Stomach (tissue), 9 donors: ENCODE measurements around the gene RIMBP2. TPM values are rescaled to one million over a fixed set of nuclear protein-coding genes. Genes with fewer than 3 reads are reported as not detected.

Source experiments
- DNase-seq, 2 donors: peaks; one replicate each; pipeline versions ENCODE4 v3.0.0 to v3.0.0-alpha.2; 2013 to 2019
- H3K27ac ChIP-seq, 5 donors: fragments of 200-600 bp in 4 of 5; sonication (generic) in 4 of 5; one replicate each; pipeline ENCODE4 v1.5.1; 2013 to 2019; ENCODE audit warnings: mild to moderate bottlenecking in 1 of 5, moderate library complexity in 1 of 5
- H3K27me3 ChIP-seq, 3 donors: fragments of 200-600 bp; sonication (generic); one replicate each; pipeline ENCODE4 v1.5.1; 2017 to 2019; ENCODE audit warnings: mixed run types in 1 of 3
- H3K36me3 ChIP-seq, 4 donors: fragments of 200-600 bp; sonication (generic); 1 replicate in 3 of 4; 2 replicates in 1 of 4; pipeline ENCODE4 v1.5.1; 2016 to 2019
- H3K4me1 ChIP-seq, 4 donors: fragments of 200-600 bp; sonication (generic); one replicate each; pipeline ENCODE4 v1.5.1; 2016 to 2019
- H3K4me3 ChIP-seq, 4 donors: fragments of 200-600 bp; sonication (generic) in 3 of 4; one replicate each; pipeline ENCODE4 v1.5.1; 2016 to 2019; ENCODE audit warnings: mild to moderate bottlenecking in 1 of 4
- H3K9me3 ChIP-seq, 4 donors: fragments of 200-600 bp; sonication (generic); one replicate each; pipeline ENCODE4 v1.5.1; 2016 to 2019
- EP300 ChIP-seq: sonication (generic); formaldehyde crosslinking; IDR thresholded peaks from one replicate; pipeline ENCODE4 v1.6.1; 2017; ENCODE audit warnings: antibody characterized with exemption
- POLR2A ChIP-seq, 4 donors: fragments of 450-650 bp; IDR thresholded peaks; one replicate each; pipeline ENCODE4 v1.6.1; 2016; ENCODE audit warnings: antibody characterized with exemption in 4 of 4, control low read depth in 2 of 4, mild to moderate bottlenecking in 1 of 4, moderate library complexity in 1 of 4
- POLR2AphosphoS5 ChIP-seq, 3 donors: sonication (generic); formaldehyde crosslinking; IDR thresholded peaks; one replicate each; pipeline ENCODE4 v1.6.1; 2016; ENCODE audit warnings: antibody characterized with exemption in 3 of 3
- WGBS, 5 donors: extraction: QIAGEN DNeasy Blood & Tissue Kit in 3 of 5; methylation state at CpG; one replicate each; pipeline versions ENCODE4 v1.1.5 to v1.1.7; 2013 to 2018; 5-methylcytosine and 5-hydroxymethylcytosine counted together
- intact Hi-C: fragments of 100-400 bp; cut with DNase I; formaldehyde crosslinking; loops from one replicate; pipeline ENCODE4 v1.15.1; 2023; ENCODE audit warnings: low total_unique reads
- polyA plus RNA-seq, 3 donors: library from polyadenylated mRNA; stranded (reverse); fragments of 200-250 nt; gene quantifications; one replicate each; pipeline ENCODE4 v1.2.3, GENCODE V29; 2013
- total RNA-seq, 5 donors: library from RNA; depleted of rRNA; stranded (reverse); fragments of >200 nt; gene quantifications; one replicate each; pipeline versions ENCODE4 v1.1.0 to v1.2.3, GENCODE V29; 2014 to 2016
- TF ChIP-seq, protein P1 (sequence below), 7 experiments: fragments of 450-650 bp in 4 of 7; fragments of 200-600 bp in 3 of 7; sonication (generic) in 3 of 7; IDR thresholded peaks; one replicate each; pipeline ENCODE4 v1.5.1; 2016 to 2019; ENCODE audit warnings: antibody characterized with exemption in 7 of 7, control low read depth in 2 of 7, mild to moderate bottlenecking in 1 of 7
- donor health status: healthy with polysubstance abuse.
- donor health status: Bipolar disorder and iron deficiency.
- donor health status: healthy.

Gene RIMBP2
- total and polyA plus RNA-seq, 8 donors = 0.75 to 44.6 (median 5.6) TPM

DNA sequence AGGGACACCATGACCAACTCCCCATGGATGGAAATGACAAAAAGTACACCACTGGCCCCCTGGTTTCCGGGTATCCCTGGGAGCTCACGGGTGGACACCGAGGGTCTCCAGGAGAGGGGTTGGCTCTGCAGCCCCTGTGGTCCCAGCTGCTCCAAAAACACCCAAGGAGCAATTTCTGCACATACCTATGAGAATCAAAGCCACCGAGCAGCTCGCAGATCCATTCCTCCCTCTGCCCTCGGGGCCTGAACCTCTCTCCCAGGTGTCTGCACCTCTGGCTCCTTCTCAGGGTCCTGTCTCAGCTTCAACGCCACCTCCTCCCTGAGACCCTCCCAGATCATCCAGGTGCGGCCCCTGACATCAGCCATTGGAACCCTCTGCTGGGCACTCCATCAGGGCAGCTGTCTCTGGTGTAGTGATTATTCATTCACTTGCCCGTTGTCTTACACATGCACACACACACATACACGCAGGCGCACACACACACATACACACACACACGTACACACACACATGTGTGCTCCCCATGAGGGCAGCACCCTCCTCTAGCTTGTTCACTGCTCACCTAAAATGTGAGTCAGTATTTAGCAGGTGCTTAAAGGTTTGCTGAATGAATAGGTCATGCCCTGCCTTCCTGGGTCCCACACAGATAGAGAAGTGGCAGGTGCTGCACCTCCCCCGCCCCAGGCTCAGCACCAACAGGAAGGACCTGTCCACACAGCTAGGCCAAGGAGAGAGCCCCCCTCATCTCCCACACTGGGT is 5.9 kb downstream of the RIMBP2 start:
- Histone ChIP-seq H3K4me3 (no peak overlapping the region), H3K27me3 (peaks cover 0 to 86% (median 19%) of the 10 kb centered on the region in 3 donors), H3K4me1 (peaks cover 5 to 19% (median 17%) of the 10 kb centered on the region in 4 donors), H3K9me3 (no peaks in the 10 kb centered on the region), H3K36me3 (no peaks in the 10 kb centered on the region), H3K27ac (no peak overlapping the region)
- no peak for TF ChIP-seq POLR2A (IDR thresholded peaks at IDR 0.05)
- TF ChIP-seq, protein P1, sequence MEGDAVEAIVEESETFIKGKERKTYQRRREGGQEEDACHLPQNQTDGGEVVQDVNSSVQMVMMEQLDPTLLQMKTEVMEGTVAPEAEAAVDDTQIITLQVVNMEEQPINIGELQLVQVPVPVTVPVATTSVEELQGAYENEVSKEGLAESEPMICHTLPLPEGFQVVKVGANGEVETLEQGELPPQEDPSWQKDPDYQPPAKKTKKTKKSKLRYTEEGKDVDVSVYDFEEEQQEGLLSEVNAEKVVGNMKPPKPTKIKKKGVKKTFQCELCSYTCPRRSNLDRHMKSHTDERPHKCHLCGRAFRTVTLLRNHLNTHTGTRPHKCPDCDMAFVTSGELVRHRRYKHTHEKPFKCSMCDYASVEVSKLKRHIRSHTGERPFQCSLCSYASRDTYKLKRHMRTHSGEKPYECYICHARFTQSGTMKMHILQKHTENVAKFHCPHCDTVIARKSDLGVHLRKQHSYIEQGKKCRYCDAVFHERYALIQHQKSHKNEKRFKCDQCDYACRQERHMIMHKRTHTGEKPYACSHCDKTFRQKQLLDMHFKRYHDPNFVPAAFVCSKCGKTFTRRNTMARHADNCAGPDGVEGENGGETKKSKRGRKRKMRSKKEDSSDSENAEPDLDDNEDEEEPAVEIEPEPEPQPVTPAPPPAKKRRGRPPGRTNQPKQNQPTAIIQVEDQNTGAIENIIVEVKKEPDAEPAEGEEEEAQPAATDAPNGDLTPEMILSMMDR (IDR thresholded peaks at IDR 0.05) = no peak
- TF ChIP-seq POLR2AphosphoS5 (IDR thresholded peaks at IDR 0.05) = no peak
- TF ChIP-seq EP300 = no peak
- 76 to 89% (median 80%) methylated on average over 12 to 13 of the region's 13 CpGs for WGBS, 5 donors
- intact Hi-C loops = no loop called here
- peak in 1 of 2 donors; percentile 3 for DNase-seq

DNA sequence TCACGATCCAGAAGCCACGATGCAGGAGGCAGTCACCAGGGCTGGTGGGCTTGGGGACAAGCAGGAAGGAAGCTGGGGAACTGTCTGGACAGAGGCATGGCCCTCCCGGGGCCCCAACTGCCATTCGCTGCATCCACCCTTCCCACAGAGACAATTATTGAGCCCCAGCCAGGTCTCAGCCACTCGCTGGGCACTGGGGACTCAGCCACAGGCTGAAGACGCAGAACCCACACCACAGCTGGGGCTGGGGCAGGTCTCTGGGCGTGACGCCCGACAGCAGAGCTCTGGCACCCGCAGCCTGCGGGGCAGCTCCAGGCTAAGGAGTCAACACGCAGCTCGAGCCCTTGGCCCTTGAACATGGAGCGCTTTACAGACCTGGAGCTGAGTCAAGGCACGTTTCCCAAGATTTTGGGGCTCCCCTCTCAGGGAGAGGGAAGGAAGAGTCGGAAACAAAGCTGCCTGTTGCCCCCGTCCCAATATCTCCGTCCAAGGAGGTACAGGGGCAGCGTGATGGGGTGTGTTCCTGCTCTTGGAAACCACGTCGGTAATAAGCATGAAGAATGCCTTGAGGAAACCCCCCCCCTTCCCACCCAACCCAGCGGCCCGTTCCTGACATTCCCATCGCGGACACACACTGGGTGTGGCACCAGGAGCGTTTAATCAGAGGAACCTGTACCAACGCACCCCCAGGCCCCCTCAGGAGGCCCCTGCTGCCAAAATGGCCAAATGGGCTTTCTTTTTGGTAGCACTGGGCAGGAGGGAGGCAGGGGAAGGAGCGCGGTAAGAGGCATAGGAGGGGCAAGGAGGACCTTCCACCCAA is 6.7 kb downstream of the RIMBP2 start:
- no peaks in the 10 kb centered on the region for H3K9me3 ChIP-seq
- H3K27ac ChIP-seq = no peak overlapping the region
- H3K36me3 ChIP-seq = no peaks in the 10 kb centered on the region
- intact Hi-C loops = no loop called here
- H3K4me1 ChIP-seq = peaks cover 0 to 11% (median 9%) of the 10 kb centered on the region in 4 donors
- H3K27me3 ChIP-seq = peaks cover 0 to 85% (median 11%) of the 10 kb centered on the region in 3 donors
- H3K4me3 ChIP-seq = no peak overlapping the region
- WGBS, 5 donors = 55 to 66% (median 65%) methylated on average over 13 to 29 of the region's 29 CpGs
- TF ChIP-seq, protein P1 (IDR thresholded peaks at IDR 0.05) = no peak
- TF ChIP-seq POLR2A (IDR thresholded peaks at IDR 0.05) (no peak), EP300 (no peak), POLR2AphosphoS5 (IDR thresholded peaks at IDR 0.05) (no peak)
- DNase-seq = peak in 1 of 2 donors; percentile 16

DNA sequence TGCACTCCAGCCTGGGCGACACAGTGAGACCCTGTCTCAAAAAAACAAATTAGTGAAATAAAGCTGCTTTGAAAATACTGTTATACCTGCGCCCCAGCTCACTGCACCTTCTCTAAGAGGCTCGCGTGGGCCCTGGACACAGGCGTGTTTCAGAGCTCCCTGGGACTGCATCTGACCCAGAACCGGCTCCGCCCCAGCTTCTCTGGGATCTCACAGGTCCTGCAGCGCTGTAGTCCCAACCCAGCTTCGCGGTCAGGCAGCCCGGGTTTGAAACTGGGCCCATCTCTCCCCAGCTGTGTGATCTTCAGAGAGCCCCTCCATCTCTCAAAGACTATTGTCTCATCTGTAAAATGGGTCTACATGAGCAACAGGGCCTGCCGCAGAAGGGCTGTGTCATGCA is 7.5 kb downstream of the RIMBP2 start:
- H3K4me3 ChIP-seq = no peak overlapping the region
- WGBS, 5 donors = 93 to 96% (median 94%) methylated on average over 4 to 12 of the region's 12 CpGs
- no peaks in the 10 kb centered on the region for H3K9me3 ChIP-seq
- TF ChIP-seq, protein P1 (IDR thresholded peaks at IDR 0.05) = no peak
- TF ChIP-seq EP300 = no peak
- no peak for TF ChIP-seq POLR2AphosphoS5 (IDR thresholded peaks at IDR 0.05)
- DNase-seq = peak in 1 of 2 donors; percentile 18
- no peak overlapping the region for H3K27ac ChIP-seq
- intact Hi-C loops = no loop called here
- H3K36me3 ChIP-seq = no peaks in the 10 kb centered on the region
- H3K27me3 ChIP-seq = peaks cover 0 to 84% (median 4%) of the 10 kb centered on the region in 3 donors
- H3K4me1 ChIP-seq = peaks cover 0 to 4% (median 2%) of the 10 kb centered on the region in 4 donors

DNA sequence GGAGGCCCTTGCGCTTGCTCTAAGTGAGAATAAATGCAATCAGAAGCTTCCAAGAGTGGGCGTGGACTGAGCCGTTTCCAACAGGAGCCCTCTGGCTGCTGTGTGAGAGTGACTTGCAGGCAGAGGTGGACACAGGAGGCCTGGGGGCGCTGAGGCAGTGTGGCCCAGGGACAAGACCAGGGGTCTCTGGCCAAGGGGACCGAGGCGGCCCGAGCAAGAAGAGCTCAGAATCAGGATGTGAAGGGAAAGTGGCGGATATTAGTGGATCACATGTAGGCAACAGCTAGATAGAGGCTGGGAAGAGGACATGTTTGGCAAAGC is 8.6 kb downstream of the RIMBP2 start:
- DNase-seq = peak in 1 of 2 donors; percentile 13
- H3K27ac ChIP-seq = no peak overlapping the region
- H3K4me3 ChIP-seq = no peak overlapping the region
- no peaks in the 10 kb centered on the region for H3K36me3 ChIP-seq
- H3K9me3 ChIP-seq = no peaks in the 10 kb centered on the region
- peaks cover 0 to 82% (median 0%) of the 10 kb centered on the region in 3 donors for H3K27me3 ChIP-seq
- intact Hi-C loops = no loop called here
- WGBS, 5 donors = 81 to 88% (median 85%) methylated on average over 8 of the region's 8 CpGs
- TF ChIP-seq EP300 = no peak
- TF ChIP-seq, protein P1 (IDR thresholded peaks at IDR 0.05) = no peak
- TF ChIP-seq POLR2AphosphoS5 (IDR thresholded peaks at IDR 0.05) = no peak
- no peak for TF ChIP-seq POLR2A (IDR thresholded peaks at IDR 0.05)
- no peaks in the 10 kb centered on the region for H3K4me1 ChIP-seq
